Measurements from ENCODE around the gene TBL3. TPM values are rescaled to one million over a fixed set of nuclear protein-coding genes. Genes with fewer than 3 reads are reported as not detected.

The TBL3 gene
- total and polyA plus RNA-seq, 4 donors = 23.9 to 58.8 (median 44.1) TPM

DNA sequence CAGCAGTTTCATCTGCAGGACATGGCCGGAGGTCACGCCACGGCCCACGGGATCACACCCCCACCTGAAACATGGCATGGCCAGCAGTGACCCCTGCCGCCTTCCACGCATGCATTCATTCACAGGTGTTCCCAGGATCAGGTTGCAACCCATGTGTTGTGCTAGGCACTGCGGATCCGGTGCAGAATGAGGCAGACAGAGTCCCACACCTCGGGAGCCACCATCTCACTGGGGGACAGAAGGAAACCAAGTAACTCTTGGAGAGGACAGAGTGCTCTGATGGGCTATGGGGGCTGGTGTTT, 24.5 kb upstream of the TBL3 start:
- no peak for ATAC-seq (ENCODE audit: insufficient read depth, low FRiP score)
- WGBS, 2 donors = 86 to 95% methylated on average over 9 of the region's 9 CpGs
- H3K27me3 ChIP-seq (ENCODE audit: control insufficient read depth in 3 of 3, insufficient read depth in 3 of 3, low read length in 2 of 3) = no peaks in the 10 kb centered on the region
- no peak overlapping the region for H3K4me3 ChIP-seq
- no peak overlapping the region for H3K27ac ChIP-seq (ENCODE audit: low read depth in 1 of 2, low read length in 1 of 2)
- no peaks in the 10 kb centered on the region for H3K36me3 ChIP-seq (ENCODE audit: control insufficient read depth in 4 of 4, insufficient read depth in 4 of 4, low read length in 4 of 4)
- H3K9me3 ChIP-seq (ENCODE audit: control insufficient read depth in 4 of 4, insufficient read depth in 3 of 4, low read length in 3 of 4) = no peaks in the 10 kb centered on the region
- peaks cover 0 to 4% (median 1%) of the 10 kb centered on the region in 5 donors for H3K4me1 ChIP-seq (ENCODE audit: control insufficient read depth in 5 of 5, insufficient read depth in 5 of 5, low read length in 5 of 5)
- no peak for TF ChIP-seq CTCF (IDR thresholded peaks at IDR 0.05; ENCODE audit: control extremely low read depth, extremely low read depth)
- no peak overlapping the region for H3K9ac ChIP-seq (ENCODE audit: insufficient read depth in 1 of 2, low read length in 2 of 2)
- DNase-seq = no peak

DNA sequence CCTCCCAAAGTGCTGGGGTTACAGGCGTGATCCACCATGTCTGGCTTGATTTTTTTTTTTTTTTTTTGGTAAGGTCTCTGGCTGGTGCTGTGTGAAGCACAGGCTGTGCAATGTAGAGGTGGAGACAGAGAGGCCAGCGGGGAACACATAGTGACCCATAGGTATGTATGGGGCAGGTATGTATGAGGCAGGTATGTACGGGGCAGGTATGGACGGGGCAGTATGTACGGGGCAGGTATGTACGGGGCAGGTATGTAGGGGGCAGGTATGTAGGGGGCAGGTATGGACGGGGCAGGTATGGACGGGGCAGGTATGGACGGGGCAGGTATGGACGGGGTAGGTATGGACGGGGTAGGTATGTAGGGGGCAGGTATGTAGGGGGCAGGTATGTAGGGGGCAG, 22.3 kb upstream of the TBL3 start:
- ATAC-seq (ENCODE audit: insufficient read depth, low FRiP score) (no peak), DNase-seq (no peak)
- no peaks in the 10 kb centered on the region for H3K9me3 ChIP-seq (ENCODE audit: control insufficient read depth in 4 of 4, insufficient read depth in 3 of 4, low read length in 3 of 4)
- no peak for TF ChIP-seq CTCF (IDR thresholded peaks at IDR 0.05; ENCODE audit: control extremely low read depth, extremely low read depth)
- no peaks in the 10 kb centered on the region for H3K4me1 ChIP-seq (ENCODE audit: control insufficient read depth in 5 of 5, insufficient read depth in 5 of 5, low read length in 5 of 5)
- no peaks in the 10 kb centered on the region for H3K27me3 ChIP-seq (ENCODE audit: control insufficient read depth in 3 of 3, insufficient read depth in 3 of 3, low read length in 2 of 3)
- H3K36me3 ChIP-seq (ENCODE audit: control insufficient read depth in 4 of 4, insufficient read depth in 4 of 4, low read length in 4 of 4) = no peaks in the 10 kb centered on the region
- H3K4me3 ChIP-seq = no peak overlapping the region
- WGBS, 2 donors = 90 to 93% methylated on average over 11 of the region's 11 CpGs
- no peak overlapping the region for H3K9ac ChIP-seq (ENCODE audit: insufficient read depth in 1 of 2, low read length in 2 of 2)
- H3K27ac ChIP-seq (ENCODE audit: low read depth in 1 of 2, low read length in 1 of 2) = no peak overlapping the region

DNA sequence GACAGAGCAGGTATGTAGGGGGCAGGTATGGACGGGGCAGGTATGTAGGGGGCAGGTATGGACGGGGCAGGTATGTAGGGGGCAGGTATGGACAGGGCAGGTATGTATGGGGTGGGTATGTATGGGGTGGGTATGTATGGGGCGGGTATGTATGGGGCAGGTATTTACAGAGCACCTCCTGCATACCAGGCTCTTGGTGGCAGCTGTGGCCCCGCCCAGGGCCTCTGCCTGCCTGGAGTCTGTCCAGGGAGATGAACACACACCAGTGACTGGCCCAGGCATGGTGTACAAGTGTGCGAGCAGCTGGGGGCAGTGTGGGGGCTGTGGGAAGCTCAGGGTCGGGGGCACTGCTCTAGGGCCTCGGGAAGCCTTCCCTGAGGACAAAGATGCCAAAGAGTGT, 21.8 kb upstream of the TBL3 start:
- Histone ChIP-seq H3K27ac (ENCODE audit: low read depth in 1 of 2, low read length in 1 of 2) (peak overlapping the region in 1 of 2 donors; percentile 74), H3K4me1 (ENCODE audit: control insufficient read depth in 5 of 5, insufficient read depth in 5 of 5, low read length in 5 of 5) (no peaks in the 10 kb centered on the region), H3K36me3 (ENCODE audit: control insufficient read depth in 4 of 4, insufficient read depth in 4 of 4, low read length in 4 of 4) (no peaks in the 10 kb centered on the region), H3K9me3 (ENCODE audit: control insufficient read depth in 4 of 4, insufficient read depth in 3 of 4, low read length in 3 of 4) (no peaks in the 10 kb centered on the region), H3K9ac (ENCODE audit: insufficient read depth in 1 of 2, low read length in 2 of 2) (no peak overlapping the region), H3K27me3 (ENCODE audit: control insufficient read depth in 3 of 3, insufficient read depth in 3 of 3, low read length in 2 of 3) (no peaks in the 10 kb centered on the region), H3K4me3 (no peak overlapping the region)
- ATAC-seq (ENCODE audit: insufficient read depth, low FRiP score) (no peak), DNase-seq (no peak)
- TF ChIP-seq CTCF (IDR thresholded peaks at IDR 0.05; ENCODE audit: control extremely low read depth, extremely low read depth) = no peak
- WGBS, 2 donors = 62 to 89% methylated on average over 7 of the region's 7 CpGs

- H3K4me1 ChIP-seq (ENCODE audit: control insufficient read depth in 5 of 5, insufficient read depth in 5 of 5, low read length in 5 of 5) = no peaks in the 10 kb centered on the region
- no peak overlapping the region for H3K9ac ChIP-seq (ENCODE audit: insufficient read depth in 1 of 2, low read length in 2 of 2)
- H3K27me3 ChIP-seq (ENCODE audit: control insufficient read depth in 3 of 3, insufficient read depth in 3 of 3, low read length in 2 of 3) = no peaks in the 10 kb centered on the region
- no peak for TF ChIP-seq CTCF (IDR thresholded peaks at IDR 0.05; ENCODE audit: control extremely low read depth, extremely low read depth)
- DNase-seq (no peak), ATAC-seq (ENCODE audit: insufficient read depth, low FRiP score) (no peak)
- peak overlapping the region in 1 of 2 donors; percentile 74 for H3K27ac ChIP-seq (ENCODE audit: low read depth in 1 of 2, low read length in 1 of 2)
- no peaks in the 10 kb centered on the region for H3K9me3 ChIP-seq (ENCODE audit: control insufficient read depth in 4 of 4, insufficient read depth in 3 of 4, low read length in 3 of 4)
- no peaks in the 10 kb centered on the region for H3K36me3 ChIP-seq (ENCODE audit: control insufficient read depth in 4 of 4, insufficient read depth in 4 of 4, low read length in 4 of 4)
- 86 to 90% methylated on average over 19 of the region's 19 CpGs for WGBS, 2 donors
- H3K4me3 ChIP-seq = no peak overlapping the region
These were observed 21.3 kb upstream of the TBL3 start for GRCh38 chr16:1950559-1950958.
